GM18870 (cell line): ENCODE data around the gene TRAP1.
"Not testable (repeated sequence)": the region's sequence is repeated elsewhere in the genome, so short reads cannot be mapped to it uniquely, and the experiment has no call there.

Experiments used
- ATAC-seq: cut with Tn5 transposase; IDR thresholded peaks from one replicate; pipeline ENCODE4 v1.9.1; 2021; ENCODE audit warnings: moderate library complexity; ENCODE audit not compliant: unreplicated experiment

The TRAP1 gene

GRCh38 chr16:3714378-3714777 is 2.9 kb downstream of the TRAP1 start:
- not testable (repeated sequence) for ATAC-seq

GRCh38 chr16:3713587-3714242 is 3.6 kb downstream of the TRAP1 start:
- ATAC-seq: no peak

- ATAC-seq: no peak
These were observed 4.4 kb downstream of the TRAP1 start for GRCh38 chr16:3712861-3713372.

DNA sequence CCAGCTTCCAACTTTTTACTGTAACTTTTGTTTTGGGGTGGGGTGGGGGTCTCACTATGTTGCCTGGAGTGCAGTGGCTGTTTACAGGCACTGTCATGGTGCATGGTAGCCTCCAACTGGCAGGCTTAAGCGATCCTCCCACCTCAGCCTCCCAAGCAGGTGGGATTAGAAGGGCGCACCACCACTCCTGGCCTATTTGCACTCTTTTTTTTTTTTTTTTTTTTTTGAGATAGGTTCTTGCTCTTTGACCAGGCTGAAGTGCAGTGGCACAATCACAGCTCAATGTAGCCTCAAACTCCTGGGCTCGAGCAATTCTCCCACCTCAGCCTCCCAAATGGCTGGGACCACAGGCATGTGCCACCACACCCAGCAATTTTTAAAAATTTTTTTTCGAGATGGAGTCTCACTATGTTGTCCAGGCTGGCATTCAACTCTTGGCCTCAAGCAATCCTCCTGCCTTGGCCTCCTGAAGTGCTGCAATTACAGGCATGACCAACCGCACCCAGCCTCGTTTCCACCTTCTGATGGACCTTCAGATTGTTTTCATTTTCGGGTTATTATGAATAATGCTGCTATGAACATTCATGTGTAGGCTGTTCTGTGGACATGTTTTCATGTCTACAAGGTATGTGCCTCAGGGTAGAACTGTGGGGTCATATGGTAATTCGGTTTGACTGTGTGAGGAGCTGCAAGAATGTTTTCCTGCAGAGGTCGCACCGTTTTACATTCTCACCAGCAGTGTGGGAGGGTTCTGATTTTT is 10.9 kb downstream of the TRAP1 start:
- ATAC-seq: no peak

DNA sequence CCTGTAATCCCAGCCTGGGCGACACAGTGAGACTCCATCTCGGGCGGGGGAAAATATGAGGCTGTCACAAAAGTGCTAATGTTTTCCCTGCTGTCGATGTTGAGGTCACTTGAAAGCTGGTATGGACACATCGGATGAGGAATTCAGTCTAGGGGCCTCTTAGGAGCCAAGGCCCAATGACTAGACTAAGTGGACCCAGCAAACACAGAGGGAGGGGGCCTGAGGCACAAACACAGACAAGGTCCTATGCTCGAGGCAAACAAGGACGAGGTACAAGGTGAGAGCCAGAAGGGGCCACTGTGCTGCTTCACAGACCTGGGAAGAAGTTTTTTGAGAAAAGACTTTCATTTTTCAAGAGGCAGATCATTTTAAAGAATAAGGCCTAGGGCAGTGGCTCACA is 15.2 kb downstream of the TRAP1 start:
- no peak for ATAC-seq

DNA sequence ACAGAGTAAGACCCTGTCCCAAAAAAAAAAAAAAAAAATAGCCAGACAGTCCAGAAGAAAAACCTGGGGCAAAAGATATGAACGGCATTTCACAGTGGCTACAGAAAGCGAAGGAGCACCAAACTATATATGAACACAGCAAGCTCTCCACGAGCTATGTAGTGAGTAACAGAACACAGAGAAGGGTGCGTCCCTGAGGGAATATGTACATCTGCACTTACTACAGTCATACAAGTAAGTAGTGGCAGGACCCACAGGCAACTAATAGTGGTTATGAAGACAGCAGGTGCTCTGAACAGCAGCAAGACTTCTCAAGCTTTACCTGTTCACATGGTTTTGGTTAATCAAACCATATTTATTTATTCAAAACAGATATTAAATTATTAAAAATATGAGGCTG is 15.8 kb downstream of the TRAP1 start:
- no peak for ATAC-seq

GRCh38 chr16:3698941-3699340 is 18.4 kb downstream of the TRAP1 start:
- ATAC-seq: no peak

GRCh38 chr16:3696425-3697218 is 20.7 kb downstream of the TRAP1 start:
- ATAC-seq: no peak

DNA sequence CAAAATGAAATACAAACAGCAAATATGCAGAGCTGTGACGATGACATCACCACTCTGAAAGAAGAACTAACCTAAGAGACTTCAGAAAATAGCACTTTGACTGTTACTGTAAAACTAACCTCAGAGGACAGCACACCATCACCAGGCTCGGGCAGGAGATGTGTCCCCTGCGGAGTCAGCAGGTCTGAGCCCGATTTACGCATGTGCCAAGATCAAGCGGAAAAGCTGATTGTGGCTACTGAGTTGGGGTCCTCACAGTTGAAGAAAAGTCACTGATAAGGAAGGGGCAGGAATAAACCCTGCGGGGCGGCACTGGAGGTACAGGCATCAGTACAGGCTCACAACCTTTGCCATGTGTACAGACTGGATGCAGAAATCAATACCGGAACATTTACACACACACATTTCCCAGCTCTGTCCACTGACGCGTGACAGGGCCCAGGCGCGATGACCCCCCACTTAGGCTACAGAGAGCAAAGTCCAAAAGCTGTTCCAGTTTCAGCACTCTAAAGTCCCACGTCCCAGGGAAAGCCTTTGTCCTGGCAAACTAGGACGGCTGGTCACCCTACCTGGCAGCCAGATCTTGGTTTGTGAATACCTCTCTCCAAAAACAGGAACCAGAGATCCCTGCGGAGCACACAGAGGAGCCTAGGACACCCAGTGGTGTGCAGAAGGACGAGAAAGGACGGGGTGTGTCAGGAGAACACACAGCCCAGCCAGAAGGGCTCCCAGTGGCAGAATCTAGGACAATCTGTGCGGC is 21.5 kb downstream of the TRAP1 start:
- ATAC-seq: no peak

DNA sequence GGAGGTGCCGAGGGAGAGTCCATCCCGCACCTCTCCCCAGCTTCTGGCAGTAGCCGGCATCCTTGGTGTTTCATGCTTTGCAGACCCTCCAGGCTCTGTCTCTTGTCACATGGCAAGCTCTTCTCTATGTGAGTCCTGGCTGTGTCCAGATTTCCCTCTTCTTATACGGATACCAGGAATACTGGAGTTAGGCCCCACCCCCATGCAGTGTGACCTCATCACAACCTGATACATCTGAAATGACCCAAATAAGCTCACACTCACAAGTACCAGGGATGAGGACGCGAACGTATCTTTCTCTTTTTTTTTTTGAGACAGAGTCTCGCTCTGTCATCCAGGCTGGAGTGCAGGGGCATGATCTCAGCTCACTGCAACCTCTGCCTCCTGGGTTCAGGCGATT is 23.3 kb downstream of the TRAP1 start:
- ATAC-seq: no peak

GRCh38 chr16:3691761-3692160 is 25.6 kb downstream of the TRAP1 start:
- no peak for ATAC-seq

GRCh38 chr16:3690980-3691720 is 26.2 kb downstream of the TRAP1 start:
- ATAC-seq: no peak

GRCh38 chr16:3690470-3690928 is 26.8 kb downstream of the TRAP1 start:
- peak; percentile 64 for ATAC-seq

GRCh38 chr16:3689731-3690130 is 27.6 kb downstream of the TRAP1 start:
- ATAC-seq: no peak

DNA sequence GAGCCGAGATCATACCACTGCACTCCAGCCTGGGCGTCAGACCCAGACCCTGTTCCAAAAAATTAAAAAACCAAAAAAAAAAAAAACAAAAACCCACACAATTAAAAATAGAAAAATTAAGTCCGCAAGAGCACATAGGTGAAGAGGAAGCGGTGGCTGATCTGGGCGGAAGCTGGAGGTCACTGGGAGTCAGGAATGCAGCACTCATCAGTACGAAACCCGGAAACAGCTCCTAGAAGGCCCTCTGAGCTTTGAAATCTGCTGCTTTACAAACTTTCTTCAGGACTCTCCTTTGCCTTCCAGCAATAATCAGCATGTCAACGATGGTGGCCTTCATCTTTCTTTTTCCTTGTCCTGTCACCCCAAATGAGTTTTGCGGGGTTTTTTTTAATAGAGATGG is 29.5 kb downstream of the TRAP1 start:
- no peak for ATAC-seq

GRCh38 chr16:3687021-3687420 is 30.3 kb downstream of the TRAP1 start:
- ATAC-seq: no peak

DNA sequence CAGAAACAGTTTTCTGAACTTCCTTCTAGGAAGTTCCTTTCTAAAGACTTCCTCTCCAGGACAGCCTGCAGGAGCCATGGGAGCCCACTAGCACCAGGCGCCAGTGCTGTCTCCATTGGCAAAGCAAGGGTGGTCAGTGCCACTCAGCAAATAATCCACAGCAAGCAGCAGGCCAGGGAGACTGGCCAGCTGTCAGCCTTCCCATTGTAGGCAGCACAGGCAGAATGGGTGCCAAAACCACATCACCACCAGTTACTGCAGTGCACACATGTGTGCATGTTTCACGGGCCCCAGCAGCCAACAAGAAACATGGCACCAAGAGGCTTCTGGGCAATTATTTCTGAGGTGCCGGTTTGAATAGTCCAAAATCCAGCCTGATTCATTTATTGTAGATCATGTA is 36.1 kb downstream of the TRAP1 start:
- no peak for ATAC-seq

- no peak for ATAC-seq
These were observed 39.3 kb downstream of the TRAP1 start for GRCh38 chr16:3677994-3678393.

- ATAC-seq: no peak
These were observed 41.7 kb downstream of the TRAP1 start for GRCh38 chr16:3675601-3676130.
